ENCODE results near the gene RBM34.

RBM34 gene

DNA sequence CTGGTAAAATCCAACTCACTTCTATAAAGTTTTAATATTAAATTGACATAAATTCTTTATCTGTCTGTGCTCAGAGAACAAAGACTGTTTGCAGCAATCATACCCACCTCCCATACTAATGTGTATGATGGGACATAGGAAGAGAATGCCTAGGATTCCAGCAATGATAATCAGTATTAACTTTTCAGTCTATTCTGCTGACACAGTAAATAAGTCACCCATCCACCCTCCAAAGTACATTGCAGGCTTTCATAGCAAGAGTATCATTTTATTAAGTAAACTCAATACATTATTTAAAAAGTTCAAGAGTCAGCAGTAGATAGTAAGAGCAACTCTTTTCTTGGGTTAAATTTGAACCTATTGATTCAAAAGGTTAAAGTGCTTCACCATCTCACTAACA lies 8.8 kb downstream of the RBM34 start:
- DNase-seq (ENCODE audit: low spot score), result no peak

DNA sequence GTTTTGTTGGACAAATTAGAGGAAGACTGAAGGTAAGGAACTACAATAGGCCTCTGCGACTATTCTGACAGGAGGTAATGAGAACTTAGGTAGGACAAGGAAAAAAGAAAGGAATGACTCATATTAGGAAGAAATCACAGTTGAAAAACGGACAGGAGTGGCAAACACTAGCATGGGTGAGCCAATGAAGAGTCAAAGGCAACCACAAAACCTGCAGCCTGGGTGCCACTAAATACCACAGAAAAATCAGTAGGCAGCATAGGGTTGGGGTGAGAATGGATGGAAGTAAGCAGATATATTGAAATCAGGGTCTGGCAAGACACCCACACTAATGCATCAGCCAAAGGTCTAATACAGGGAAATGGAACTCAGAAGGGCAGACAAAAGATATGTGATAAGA lies 10.0 kb downstream of the RBM34 start:
- DNase-seq (ENCODE audit: low spot score), result no peak

DNA sequence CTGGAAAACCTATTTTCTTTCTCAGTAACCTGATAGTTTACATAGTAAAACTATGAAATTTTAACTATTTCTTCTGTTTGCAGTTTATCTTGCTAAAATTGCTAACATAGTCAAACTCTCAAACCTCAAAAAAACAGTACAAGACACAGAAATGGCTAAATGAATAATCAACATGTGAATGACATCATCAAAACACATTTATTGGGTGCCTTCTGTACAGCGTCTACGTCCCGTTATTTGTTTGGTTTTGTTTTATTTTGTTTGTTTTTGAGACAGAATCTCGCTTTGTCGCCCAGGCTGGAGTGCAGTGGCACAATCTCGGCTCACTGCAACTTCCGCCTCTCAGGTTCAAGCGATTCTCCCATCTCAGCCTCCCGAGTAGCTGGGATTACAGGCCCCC lies 11.2 kb downstream of the RBM34 start:
- no peak for DNase-seq (ENCODE audit: low spot score)

DNA sequence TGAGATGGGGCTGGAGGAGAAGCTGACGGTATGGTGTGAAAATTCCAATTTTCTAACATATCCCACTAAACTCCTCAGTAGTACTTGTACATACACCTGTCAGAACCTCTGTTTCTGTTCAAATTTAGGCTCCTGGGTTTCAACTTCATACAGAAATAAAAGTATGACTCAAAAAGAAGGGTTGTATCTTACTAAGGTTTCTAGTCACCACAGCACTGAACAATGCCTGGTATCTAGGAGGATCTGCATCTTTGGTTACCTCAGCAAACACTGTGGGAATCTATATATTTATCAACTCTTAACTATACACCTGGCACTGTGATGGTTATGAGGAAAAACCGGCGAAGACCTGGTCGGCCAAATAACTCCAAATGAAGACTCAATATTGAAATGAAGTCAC lies 13.8 kb downstream of the RBM34 start:
- DNase-seq (ENCODE audit: low spot score), result no peak

DNA sequence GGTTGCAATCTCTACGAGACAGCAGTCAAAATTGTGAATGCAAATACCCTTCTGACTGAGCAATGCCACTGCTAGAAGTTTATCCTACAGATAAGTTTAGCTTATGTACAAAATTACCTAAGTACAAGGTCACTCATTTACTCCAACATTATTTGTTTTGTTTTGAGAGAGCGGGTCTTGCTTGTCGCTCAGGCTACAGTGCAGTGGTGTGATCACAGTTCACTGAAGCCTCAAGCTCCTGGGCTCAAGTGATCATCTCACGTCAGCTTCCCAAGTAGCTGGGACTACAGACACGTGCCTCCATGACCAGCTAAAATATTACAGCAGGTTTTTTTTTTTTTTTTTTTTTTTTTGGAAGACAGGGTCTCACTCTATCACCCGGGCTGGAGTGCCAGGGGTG lies 15.4 kb downstream of the RBM34 start:
- DNase-seq (ENCODE audit: low spot score), result no peak

DNA sequence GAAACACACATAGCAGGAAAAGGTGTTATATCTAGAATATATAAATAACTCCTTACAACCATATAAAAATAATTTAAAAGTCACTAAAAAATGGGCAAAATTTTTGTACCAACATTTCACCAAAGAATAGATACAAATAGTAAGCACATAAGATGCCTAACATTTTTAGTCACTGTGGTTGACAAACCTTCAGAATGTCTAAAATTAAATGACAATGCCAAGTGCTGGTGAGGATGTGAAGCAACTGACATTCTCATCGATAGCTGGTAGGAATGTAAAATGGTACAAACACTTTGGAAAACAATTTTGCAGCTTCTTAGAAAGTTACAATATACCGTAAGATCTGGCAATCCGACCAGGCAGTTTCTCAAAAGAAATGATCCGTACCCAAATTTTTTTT lies 18.1 kb downstream of the RBM34 start:
- no peak for DNase-seq (ENCODE audit: low spot score)

DNA sequence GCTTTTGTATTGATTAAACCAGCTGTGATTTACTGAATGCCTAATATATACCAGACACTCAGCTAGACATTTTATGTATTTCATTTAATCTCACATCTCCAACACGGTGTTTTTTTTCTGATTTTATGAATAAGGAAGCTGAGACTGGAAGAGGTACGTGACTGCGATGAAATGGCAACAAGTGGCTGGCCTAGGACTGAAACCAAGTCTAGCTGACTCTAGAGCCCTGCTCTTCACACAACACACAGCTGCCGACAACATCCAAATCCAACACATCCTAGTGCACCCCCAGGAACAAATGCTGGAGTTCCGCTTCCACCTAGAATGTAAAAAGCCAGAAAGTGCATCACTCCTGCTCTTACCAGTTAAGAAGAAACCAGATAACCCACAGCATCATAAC lies 21.7 kb downstream of the RBM34 start:
- DNase-seq (ENCODE audit: low spot score), result no peak

DNA sequence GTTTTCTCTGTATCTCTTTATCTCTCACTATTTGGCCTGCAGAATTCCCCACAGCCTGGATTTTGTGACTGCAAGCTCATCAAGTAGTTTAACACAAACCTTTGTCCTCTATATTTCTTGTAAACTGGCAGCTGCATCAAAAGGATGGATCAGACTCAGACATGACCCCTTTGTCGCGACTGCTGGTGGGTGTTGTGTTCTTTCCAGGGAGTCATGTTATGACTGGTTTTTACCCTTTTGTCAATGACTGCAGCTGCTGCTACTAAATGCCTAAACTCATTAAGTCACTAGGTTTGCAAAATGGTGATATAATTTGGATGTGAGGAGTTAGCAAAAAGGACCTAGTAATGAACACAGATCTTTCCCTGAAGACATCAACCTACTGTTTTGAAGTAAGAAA lies 22.2 kb downstream of the RBM34 start:
- no peak for DNase-seq (ENCODE audit: low spot score)

DNA sequence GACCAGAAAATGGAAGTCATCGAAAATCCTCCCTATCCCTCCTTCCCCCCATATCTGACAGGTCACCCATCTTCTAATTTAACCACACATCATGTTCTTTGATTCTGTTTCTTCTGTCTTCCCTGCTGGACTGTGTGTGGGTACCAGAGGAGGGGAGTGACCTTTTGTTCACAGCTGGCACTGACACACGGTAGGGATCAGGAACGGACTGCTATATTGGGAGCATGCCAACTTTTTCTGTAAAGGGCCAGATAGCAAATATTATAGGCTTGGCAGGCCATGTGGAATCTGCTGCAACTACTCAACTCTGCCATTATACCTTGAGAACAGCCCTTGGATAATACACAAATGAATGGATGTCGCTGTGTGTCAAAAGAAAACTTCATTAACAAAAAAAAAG lies 24.9 kb downstream of the RBM34 start:
- DNase-seq (ENCODE audit: low spot score), result no peak

DNA sequence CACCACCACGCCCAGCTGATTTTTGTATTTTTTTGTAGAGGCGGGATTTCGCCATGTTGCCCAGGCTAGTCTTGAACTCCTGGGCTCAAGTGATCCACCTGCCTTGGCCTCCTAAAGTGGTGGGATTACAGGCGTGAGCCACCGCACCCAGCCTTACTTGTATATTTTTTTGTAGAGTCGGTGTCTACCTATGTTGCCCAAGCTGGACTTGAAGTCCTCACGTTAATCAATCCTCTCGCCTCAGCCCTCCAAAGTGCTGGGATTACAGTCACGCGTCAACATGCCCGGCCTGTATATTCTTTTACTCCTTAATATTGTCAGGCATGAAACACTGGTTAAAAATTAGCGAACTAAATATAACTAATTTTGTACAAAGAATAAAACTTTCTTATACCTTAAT lies 26.9 kb downstream of the RBM34 start:
- no peak for DNase-seq (ENCODE audit: low spot score)

DNA sequence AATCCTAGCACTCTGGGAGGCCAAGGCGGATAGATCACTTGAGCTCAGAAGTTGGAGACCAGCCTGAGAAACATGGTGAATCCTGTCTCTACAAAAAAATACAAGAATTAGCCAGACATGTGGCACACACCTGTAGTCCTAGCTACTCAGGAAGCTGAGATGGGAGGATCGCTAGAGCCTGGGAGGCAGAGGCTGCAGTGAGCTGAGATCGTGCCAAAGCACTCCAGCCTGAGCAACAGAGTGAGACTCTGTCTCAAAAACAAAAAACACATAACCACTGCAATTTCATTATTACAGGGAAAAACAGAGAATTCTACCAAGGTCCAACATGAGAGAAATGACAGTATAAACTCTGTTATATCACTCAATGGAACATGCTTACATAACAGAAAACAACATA lies 28.0 kb downstream of the RBM34 start:
- DNase-seq (ENCODE audit: low spot score), result no peak

DNA sequence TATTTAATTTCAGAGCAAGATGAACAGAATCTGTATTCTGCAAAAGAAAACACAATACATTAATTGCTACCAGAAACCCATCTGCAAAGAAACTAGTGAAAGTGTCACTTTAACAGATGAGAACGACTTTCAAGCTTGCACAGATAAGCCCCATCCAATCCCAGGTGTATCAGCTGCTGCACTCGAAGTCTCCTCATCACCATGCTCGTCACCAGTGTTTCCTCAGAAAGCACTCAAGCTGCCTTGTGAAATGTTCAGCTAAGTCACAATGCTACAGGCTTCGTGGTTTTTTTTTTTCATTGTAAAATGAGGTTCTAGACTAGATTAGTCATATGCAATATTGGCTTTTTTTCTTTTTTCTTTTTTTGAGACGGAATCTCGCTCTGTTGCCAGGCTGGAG lies 29.1 kb downstream of the RBM34 start:
- no peak for DNase-seq (ENCODE audit: low spot score)

DNA sequence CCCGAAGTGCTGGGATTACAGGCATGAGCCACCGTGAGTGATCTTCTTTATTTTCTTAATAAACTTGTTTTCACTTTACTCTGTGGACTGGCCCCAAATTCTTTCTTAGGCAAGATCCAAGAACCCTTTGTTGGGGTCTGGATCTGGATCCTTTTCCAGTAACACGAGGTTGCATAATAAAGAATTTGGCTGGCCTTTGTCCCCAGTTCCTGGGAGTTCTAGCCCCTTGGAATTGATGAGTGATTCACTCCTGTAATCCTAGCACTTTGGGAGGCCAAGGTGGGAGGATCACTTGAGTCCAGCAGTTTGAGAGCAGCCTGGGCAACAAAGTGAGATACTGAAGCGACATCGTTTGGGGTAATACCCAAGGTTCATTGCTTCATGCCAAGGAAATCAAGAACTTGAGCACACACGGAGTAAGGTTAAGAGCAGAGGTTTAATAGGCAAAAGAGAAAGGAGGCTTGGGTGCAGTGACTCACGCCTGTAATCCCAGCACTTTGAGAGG lies 30.2 kb downstream of the RBM34 start:
- DNase-seq (ENCODE audit: low spot score), result no peak

DNA sequence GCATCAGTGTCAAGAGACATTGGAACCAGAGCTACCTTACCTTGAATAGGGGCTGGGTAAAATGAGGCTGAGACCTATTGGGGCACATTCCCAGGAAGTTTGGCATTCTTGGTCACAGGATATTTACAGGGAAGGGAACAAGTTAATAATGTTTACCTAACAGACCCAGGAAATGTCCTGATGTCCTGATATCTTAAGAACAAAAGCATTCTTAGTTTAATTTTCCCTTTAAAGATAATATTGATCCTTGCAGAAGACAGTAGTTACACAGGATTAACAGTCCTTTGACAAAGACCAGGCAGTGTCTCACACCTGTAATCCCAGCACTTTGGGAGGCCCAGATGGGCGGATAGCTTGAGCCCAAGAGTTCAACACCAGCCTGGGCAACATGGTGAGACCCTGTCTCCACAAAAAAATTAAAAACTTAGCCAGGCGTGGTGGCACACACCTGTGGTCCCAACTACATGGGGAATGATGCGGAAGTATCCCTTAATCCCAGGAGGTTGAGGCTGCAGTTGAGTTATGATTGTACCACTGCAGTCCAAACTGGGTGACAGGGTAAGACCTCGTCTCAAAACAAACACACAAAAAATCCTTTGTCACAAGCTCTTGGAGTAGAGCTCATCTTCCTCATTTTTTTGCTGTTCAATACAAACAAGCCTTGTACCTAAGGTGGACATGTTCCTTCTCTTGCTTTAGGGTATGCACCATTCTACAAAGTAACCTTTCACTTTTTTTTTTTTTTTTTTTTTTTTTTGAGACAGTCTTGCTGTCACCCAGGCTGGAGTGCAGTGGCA lies 31.1 kb downstream of the RBM34 start:
- DNase-seq (ENCODE audit: low spot score), result no peak

DNA sequence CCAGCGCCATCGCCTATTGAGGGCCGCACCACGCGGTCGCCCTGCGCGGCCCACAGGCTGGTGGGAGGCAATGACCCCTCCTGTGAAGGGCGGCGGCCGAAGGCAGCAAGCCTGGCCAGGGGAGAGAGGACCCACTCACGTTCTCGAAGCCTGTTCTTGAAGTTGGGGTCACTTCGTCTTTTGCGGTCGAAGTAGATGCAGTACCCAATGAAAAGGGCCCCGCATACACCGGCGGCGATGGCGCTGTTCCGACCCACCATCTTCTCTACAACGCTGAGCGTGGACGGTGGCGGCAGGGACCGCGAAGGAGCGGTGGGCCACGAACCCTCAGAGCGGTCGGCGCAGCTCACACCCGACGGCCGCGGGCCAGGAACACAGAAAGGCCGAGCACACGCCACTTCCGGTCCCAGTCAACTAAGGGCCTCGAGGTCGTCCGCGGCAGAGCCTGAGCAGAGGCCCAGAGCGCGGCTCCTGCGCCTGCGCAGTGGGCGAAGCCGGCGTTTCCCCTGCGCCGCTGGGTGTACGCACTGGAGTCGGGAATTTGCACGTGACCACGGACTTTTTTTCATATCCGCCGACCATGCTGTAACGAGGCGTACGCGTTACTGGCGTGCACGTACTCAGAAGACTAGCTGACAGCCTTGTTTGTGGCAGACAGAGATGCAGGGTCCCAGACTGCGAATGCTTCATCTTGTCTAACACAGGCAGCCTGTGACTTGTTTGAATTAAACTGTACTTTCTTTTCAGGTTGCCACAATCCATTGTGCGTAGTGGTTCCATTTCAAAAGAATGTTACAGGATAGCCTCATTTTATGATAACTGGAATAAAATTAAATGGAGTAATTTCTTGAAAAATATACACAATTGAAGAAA lies 32.4 kb downstream of the RBM34 start, which contains the start of gene TOMM20:
Gene TOMM20 (minus strand): TSS at position 382 of the 873 bp plus-strand sequence. CDS start 122 bp downstream, at position 260.
- DNase-seq (ENCODE audit: low spot score), result peak; percentile 97

DNA sequence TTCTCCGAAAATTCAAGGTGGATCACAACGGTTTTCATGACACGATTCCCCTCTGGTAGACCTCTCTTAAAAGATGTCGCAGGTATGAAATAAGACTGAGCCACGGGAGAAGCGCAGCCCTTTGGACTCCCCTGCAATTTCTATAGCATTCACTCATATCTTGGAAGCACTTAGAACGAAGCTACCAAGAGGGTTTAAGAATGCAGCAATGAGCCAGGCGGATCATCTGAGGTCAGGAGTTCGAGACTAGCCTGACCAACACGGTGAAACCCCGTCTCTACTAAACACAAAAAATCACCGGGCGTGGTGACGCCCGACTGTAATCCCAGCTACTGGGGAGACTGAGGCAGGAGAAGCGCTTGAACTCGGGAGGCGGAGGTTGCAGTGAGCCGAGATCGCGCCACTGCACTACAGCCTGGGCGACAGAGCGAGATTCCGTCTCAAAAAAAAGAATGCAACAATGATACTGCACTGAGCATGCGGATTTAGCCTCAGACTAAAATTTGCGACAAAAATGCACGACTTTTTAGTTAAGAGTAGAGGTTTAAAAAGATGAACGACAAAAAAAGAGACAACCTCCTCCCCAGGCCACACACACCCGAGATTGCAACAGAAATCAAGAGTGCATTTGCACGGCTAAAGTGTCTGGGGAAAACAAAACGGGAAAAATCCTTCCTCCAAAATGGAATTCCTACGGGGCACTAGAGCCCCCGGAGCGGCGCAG lies 33.2 kb downstream of the RBM34 start:
- no peak for DNase-seq (ENCODE audit: low spot score)

DNA sequence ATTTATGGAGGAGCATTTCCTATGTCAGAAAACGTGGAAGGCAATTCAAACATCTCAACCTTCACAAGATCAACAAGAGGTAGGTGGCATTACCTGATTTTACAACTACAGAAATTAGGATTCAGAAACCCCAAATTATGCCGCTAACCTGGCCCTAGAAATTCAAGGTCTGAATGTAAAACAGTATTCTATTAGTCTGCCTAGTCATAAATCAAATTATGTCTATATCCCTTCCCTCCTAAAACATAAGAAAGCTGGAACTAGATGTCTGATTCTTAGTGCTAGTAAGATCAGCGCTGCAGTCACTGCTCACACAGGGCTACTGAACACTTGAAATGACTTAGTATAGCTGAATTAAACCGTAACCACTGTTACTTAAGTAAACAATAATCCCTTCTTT lies 33.8 kb downstream of the RBM34 start:
- no peak for DNase-seq (ENCODE audit: low spot score)

DNA sequence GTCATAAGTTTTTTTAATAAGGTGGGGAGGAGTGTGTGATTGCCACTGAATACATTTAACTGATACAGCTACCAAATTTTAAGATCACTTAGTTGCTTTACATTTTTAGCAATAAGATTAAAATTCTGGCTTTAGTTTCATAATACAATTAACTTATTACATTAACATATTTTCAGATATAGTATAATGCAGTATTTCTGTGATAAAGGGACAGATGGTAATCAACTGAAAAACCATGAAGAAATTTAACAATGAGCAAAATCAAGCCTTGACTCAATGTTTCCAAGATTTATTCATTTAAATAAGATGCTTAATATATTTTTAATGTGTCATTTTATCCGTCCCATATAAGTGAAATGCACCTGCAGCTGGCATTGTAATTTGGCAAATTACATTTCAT lies 36.4 kb downstream of the RBM34 start:
- DNase-seq (ENCODE audit: low spot score), result no peak

DNA sequence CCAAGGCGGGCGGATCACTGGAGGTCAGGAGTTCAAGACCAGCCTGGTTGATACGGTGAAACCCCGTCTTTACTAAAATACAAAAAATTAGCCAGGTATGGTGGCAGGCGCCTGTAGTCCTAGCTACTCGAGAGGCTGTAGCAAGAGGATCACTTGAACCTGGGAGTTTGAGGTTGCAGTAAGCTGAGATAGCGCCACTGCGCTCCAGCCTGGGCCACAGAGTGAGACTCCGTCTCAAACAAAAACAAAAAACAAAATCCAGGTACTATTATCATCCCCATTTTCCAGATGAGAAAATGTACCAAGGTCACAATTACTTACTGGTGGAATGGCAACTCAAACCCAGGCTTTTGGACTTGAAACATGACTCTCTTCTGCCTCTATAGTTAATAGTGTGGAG lies 36.9 kb downstream of the RBM34 start:
- DNase-seq (ENCODE audit: low spot score), result no peak

DNA sequence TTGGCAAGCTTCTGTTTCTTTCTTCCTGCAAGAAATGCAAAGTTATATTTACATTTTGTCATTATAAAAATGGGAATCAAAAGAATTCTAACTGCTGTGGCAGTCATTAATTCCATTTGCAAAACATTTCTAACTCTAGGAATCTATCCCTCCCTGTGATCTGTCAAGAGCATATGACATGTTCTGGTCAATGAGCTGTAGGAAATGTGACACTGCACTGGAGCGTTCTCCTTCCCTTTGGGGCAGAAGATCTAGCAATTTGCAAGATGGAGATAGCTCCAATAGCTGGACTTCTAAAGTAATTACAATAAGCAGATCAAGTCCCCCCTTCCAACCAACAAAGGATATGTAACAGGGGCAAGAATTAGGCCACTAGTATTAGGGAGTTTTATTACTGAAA lies 38.7 kb downstream of the RBM34 start:
- DNase-seq (ENCODE audit: low spot score), result no peak

DNA sequence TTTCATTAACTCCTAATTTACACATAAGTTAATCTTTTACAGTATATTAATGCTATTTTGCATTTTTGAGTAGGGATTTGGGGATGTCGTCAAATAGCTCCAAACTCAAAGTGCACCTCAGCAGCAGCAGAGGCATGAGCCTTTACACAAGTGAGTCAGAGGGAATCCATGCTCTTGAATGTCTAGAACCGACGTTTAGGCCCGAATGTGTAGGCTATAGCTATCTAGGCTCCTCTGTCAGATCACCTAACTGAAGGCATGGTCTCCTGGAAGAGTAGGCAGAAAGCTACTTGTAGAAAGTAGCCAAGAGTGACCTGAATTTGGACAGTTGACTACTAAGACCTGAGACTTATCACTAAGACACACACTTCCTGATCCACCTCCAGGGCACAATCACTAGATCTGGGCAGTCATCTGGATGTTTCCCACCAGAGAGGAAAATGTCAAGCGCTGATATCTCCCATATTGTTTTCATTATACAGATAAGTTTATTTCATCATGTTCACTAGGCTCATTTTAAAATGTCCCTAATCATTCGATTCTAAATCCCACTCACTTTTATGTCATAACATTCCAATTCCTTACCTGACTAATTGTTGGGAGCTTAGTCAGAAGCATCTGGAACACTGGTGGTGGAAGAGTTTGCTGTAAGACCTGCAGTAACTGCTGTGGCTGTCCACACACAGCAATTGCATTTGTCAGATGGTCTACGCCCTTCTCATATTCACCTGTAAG lies 47.7 kb downstream of the RBM34 start:
- DNase-seq (ENCODE audit: low spot score), result no peak

Data from cerebellar cortex (tissue), 1 donor.